ENCODE measurements around the gene ZNF219.

DNA sequence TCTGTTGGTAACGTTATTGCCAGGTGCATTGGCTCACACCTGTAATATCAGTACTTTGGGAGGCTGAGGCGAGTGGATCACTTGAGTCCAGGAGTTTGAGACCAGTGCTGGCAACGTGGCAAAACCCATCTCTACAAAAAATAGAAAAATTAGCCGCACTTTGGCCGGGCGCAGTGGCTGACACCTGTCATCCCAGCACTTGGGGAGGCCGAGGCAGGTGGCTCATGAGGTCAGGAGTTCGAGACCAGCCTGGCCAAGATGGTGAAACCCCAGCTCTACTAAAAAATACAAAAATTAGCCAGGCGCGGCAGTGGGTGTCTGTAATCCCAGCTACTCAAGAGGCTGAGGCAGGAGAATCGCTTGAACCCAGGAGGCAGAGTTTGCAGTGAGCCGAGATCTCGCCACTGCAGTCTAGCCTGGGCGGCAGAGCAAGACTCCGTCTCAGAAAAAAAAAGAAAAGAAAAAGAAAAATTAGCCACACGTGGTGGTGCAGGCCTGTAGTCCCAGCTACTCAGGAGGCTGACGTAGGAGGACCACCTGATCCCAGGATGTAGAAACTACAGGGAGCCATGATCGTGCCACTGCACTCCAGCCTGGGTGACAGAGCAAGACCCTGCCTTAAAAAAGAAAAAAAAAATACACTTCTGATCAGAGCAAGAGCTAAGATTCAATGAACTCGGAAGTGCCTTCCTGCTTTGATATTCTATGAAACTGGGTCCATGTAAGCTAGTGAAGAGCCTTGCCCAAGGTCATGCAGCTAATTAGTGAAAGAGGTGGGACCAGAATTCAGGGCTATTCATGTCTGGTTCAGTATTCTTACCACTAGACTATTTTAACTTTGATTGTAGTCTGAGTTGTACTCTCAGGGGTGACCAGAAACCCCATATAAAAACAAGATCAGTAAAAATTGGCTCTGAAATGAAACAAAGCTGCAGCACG lies 45.0 kb downstream of the ZNF219 start:
- TF ChIP-seq SIN3A (IDR thresholded peaks at IDR 0.05; ENCODE audit: low read depth) (no peak), POLR2A (IDR thresholded peaks at IDR 0.05; ENCODE audit: borderline replicate concordance, extremely low read depth, insufficient read depth, insufficient read length) (no peak), RAD21 (IDR thresholded peaks at IDR 0.05; ENCODE audit: low read depth) (no peak), TCF7L2 (IDR thresholded peaks at IDR 0.05; ENCODE audit: borderline replicate concordance, extremely low read depth, insufficient read depth, insufficient read length) (no peak), POLR2AphosphoS5 (IDR thresholded peaks at IDR 0.05; ENCODE audit: low read depth, low read length) (no peak)
- TF ChIP-seq, protein P1, sequence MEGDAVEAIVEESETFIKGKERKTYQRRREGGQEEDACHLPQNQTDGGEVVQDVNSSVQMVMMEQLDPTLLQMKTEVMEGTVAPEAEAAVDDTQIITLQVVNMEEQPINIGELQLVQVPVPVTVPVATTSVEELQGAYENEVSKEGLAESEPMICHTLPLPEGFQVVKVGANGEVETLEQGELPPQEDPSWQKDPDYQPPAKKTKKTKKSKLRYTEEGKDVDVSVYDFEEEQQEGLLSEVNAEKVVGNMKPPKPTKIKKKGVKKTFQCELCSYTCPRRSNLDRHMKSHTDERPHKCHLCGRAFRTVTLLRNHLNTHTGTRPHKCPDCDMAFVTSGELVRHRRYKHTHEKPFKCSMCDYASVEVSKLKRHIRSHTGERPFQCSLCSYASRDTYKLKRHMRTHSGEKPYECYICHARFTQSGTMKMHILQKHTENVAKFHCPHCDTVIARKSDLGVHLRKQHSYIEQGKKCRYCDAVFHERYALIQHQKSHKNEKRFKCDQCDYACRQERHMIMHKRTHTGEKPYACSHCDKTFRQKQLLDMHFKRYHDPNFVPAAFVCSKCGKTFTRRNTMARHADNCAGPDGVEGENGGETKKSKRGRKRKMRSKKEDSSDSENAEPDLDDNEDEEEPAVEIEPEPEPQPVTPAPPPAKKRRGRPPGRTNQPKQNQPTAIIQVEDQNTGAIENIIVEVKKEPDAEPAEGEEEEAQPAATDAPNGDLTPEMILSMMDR (IDR thresholded peaks at IDR 0.05 in 2 of 3, conservative IDR thresholded peaks at IDR 0.05 in 1 of 3; ENCODE audit: borderline replicate concordance in 1 of 3, insufficient read depth in 1 of 3, low read depth in 2 of 3, low read length in 2 of 3) = no peak

All from HCT116 (cell line).